ENCODE results near the gene ACBD6.

Gene ACBD6

DNA sequence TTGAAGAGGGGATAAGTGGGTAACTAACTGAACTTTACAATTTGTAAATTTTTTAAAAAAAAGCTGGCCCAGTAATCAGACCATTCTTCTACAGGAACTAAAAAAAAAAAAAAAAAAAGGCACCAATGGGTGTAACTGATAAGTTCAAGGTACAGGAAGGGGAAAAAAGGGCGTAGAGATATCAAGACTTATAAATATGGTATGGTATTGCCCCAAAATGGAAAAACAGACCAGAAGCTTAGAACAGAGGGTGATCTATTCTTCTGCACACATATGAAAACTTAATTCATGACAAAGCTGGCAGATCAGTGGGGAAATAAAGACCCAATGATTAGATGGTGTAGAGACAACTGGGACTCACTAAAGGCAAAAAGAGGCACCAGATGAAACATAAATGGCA is 213.4 kb downstream of the ACBD6 start:
- no peak overlapping the region for H3K4me3 ChIP-seq (ENCODE audit: low read depth, low read length)
- TF ChIP-seq, protein P1, sequence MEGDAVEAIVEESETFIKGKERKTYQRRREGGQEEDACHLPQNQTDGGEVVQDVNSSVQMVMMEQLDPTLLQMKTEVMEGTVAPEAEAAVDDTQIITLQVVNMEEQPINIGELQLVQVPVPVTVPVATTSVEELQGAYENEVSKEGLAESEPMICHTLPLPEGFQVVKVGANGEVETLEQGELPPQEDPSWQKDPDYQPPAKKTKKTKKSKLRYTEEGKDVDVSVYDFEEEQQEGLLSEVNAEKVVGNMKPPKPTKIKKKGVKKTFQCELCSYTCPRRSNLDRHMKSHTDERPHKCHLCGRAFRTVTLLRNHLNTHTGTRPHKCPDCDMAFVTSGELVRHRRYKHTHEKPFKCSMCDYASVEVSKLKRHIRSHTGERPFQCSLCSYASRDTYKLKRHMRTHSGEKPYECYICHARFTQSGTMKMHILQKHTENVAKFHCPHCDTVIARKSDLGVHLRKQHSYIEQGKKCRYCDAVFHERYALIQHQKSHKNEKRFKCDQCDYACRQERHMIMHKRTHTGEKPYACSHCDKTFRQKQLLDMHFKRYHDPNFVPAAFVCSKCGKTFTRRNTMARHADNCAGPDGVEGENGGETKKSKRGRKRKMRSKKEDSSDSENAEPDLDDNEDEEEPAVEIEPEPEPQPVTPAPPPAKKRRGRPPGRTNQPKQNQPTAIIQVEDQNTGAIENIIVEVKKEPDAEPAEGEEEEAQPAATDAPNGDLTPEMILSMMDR (IDR thresholded peaks at IDR 0.05; ENCODE audit: borderline replicate concordance, insufficient read depth, low read depth, low read length), result no peak

DNA sequence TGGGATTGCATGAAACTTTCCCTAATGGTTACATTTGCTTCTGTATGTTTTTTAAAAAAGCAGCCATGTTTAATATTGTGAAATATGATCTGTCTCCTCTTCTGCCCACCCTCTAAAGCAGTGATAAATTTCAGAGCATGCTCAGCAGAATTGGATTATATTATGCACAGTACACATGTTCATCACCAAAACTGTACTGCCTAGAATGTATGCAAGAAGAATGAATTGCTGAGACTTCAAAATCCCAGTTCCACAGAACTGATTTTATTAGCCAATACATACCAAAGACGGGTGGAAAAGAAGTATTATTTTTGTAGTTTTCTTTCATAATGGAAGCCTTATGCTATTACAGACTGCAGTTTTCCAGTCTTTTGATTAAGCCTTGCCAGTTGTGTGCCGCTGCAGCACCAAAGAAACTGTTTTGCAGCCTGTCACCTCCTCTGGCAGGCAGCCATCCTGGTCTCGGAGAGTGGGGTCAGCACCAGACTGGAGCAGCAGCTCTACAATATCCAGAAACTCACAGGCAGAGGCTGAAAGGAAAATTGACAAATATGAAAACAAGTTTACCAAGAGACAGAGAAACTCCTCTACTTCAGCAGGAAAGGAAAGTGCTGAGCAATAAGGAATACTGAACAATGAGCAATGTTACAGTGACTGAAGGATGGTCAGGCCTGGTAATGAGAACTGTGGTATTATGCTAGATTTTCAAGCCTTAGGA is 214.2 kb downstream of the ACBD6 start:
- TF ChIP-seq, protein P1 (IDR thresholded peaks at IDR 0.05; ENCODE audit: borderline replicate concordance, insufficient read depth, low read depth, low read length), result no peak
- no peak overlapping the region for H3K4me3 ChIP-seq (ENCODE audit: low read depth, low read length)

DNA sequence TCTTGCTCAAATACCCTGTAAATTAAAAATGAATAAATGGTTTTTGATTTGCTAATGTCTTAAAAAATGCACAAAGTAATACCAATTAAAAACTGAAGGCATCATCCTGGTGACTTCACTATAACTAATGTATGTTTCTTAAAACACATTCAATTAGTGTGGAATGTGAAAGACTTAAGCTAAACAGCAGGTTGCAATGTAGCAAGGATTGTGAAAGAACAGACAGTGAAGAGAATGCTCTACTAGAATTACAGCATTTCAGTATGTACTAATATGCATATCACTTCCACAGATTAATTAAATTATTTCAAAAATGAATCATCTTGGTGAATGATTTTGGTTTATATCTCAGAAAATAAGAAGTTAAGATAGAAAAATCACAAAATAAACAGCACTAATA is 216.0 kb downstream of the ACBD6 start:
- TF ChIP-seq, protein P1 (IDR thresholded peaks at IDR 0.05; ENCODE audit: borderline replicate concordance, insufficient read depth, low read depth, low read length), result no peak
- no peak overlapping the region for H3K4me3 ChIP-seq (ENCODE audit: low read depth, low read length)

DNA sequence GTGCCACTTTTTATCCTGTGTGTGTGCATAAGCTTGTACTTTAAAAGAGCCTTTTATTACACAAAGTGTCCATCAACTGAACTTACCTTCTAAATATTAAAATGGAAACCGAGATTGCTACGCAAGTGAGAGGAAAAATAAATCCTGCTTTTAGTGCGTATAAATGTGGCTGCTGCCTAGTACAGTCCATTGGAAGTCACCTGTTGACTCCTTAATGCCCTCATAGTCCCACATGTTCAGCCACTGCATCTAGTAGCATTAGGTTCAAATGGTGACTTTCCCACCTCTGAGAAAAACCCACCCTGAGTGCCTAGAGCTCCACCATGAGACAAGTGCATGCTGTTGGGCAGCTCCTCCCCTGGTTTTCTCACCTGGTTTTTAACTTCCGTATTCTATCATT is 219.3 kb downstream of the ACBD6 start:
- no peak overlapping the region for H3K4me3 ChIP-seq (ENCODE audit: low read depth, low read length)
- TF ChIP-seq, protein P1 (IDR thresholded peaks at IDR 0.05; ENCODE audit: borderline replicate concordance, insufficient read depth, low read depth, low read length), result no peak

DNA sequence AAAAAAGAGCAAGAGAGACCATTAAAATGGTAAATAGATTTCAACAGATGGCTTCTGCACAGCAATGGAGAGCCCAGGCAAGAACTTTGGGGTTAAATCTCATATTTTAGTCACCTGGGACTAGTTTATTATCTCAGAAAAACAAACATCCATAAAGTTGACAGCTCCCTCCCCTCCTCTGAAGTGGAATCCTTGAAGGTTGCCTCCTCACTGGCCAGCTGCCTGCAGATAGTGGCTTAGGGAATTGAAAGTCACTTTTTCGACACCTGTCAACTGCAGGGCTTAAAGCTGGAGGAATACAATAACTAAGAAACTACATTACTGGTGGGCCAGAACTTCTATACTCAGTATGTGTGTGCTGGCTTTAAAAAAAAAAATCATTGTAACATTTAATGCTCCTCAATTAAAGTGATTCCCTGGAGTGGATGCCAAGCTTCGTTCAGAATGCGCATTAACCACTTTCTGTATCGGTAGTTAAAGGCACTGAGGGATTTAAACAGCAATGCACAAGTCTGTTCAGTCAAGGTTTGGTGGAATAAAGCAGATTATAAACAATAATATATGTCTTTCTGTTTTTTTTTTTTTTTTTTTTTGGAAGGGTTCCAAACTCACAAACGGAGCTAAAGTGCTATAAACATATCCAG is 219.9 kb downstream of the ACBD6 start:
- H3K4me3 ChIP-seq (ENCODE audit: low read depth, low read length), result no peak overlapping the region
- TF ChIP-seq, protein P1 (IDR thresholded peaks at IDR 0.05; ENCODE audit: borderline replicate concordance, insufficient read depth, low read depth, low read length), result no peak

DNA sequence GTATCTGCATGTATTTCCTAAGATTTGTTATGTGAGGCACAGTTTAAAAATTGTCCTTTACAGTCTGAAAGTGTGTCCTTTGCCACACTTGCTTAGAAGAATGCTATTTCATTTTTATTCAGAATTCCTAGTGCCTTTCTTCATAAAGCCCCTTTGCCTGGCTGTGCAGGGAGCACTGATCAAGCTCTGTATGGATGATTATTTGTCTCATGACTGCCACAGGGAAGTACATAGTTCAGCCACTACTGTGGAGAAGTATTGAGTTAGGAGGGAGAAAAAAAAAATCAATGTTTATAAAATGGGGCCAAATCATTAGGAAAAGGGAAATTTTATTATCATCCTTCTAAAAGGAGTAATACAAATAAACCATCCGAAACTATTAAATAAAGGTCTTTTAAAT is 220.9 kb downstream of the ACBD6 start:
- TF ChIP-seq, protein P1 (IDR thresholded peaks at IDR 0.05; ENCODE audit: borderline replicate concordance, insufficient read depth, low read depth, low read length), result no peak
- H3K4me3 ChIP-seq (ENCODE audit: low read depth, low read length), result no peak overlapping the region

DNA sequence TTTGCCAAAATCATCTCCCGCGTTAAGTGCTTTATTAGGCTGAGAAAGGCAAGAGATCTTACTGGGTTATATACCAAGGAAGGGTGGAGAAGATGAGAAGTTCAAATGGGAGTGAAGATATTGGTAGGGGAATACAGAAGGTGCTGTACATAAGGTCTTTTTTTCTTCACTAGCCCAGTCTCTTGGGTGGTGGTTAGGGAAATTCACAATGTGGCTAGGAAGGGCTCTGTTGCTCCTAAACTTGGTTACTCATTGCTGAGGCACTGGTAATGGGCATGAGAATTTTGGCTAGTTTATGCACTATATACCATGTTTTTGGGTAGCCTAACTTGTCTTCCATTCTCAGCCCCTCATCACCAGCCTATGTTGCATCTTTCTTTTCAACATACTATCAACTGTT is 221.8 kb downstream of the ACBD6 start:
- TF ChIP-seq, protein P1 (IDR thresholded peaks at IDR 0.05; ENCODE audit: borderline replicate concordance, insufficient read depth, low read depth, low read length), result no peak
- no peak overlapping the region for H3K4me3 ChIP-seq (ENCODE audit: low read depth, low read length)
